IMR-90 (cell line): ENCODE results near the gene PLBD1. TPM values are rescaled to one million over a fixed set of nuclear protein-coding genes. Genes with fewer than 3 reads are reported as not detected.

Experiments
- ATAC-seq: fragments of 200-7000 bp; cut with Tn5 transposase; 2 replicates; pipeline ENCODE4 v1.9.1; 2020; ENCODE audit warnings: low read depth, mild to moderate bottlenecking, moderate library complexity
- BruUV-seq: library from RNA; stranded (reverse); fragments of 400-500 nt; replicated peaks from 2 replicates; lab custom pipeline; 2021; lab: Mats Ljungman, UMichigan
- CTCF ChIA-PET: fragments of 300-600 bp; formaldehyde crosslinking; extraction: SDS; loops from one replicate; lab custom pipeline; 2021; ENCODE audit warnings: antibody characterized with exemption; lab: Yijun Ruan, JAX
- POLR2A ChIA-PET: fragments of 300-600 bp; sonication (Branson Sonifier 250); formaldehyde crosslinking; loops from one replicate; lab custom pipeline; 2022; ENCODE audit warnings: antibody characterized with exemption; ENCODE audit not compliant: unreplicated experiment; lab: Charles Lee
- DNase-seq: peaks from one replicate; pipeline ENCODE4 v3.0.0; 2013
- H2AFZ ChIP-seq: replicated peaks from 2 replicates; pipeline ENCODE3; 2013; ENCODE audit warnings: low read length, mild to moderate bottlenecking; ENCODE audit not compliant: poor library complexity
- H2AK5ac ChIP-seq: 2 replicates; pipeline ENCODE4 v1.6.1; 2013; ENCODE audit warnings: low read depth, low read length, inconsistent platforms
- H2AK9ac ChIP-seq: replicated peaks from 2 replicates; pipeline ENCODE3; 2013; ENCODE audit warnings: mild to moderate bottlenecking, low read depth, low read length, moderate library complexity; ENCODE audit not compliant: poor library complexity
- H2BK120ac ChIP-seq: 2 replicates; pipeline ENCODE4 v1.6.1; 2013; ENCODE audit warnings: low read depth, low read length, inconsistent platforms
- H2BK15ac ChIP-seq: 3 replicates; pipeline ENCODE4 v1.6.1; 2013; ENCODE audit warnings: low read depth, low read length, inconsistent platforms
- H2BK20ac ChIP-seq: 2 replicates; pipeline ENCODE4 v1.6.1; 2013; ENCODE audit warnings: low read depth, mild to moderate bottlenecking, inconsistent platforms, low read length, moderate library complexity
- H2BK5ac ChIP-seq: 2 replicates; pipeline ENCODE4 v1.6.1; 2013; ENCODE audit warnings: mild to moderate bottlenecking, low read depth, low read length, inconsistent platforms; ENCODE audit not compliant: poor library complexity, severe bottlenecking
- H3K14ac ChIP-seq: replicated peaks from 2 replicates; pipeline ENCODE4 v1.6.1; 2013; ENCODE audit warnings: low read depth, low read length, inconsistent platforms
- H3K18ac ChIP-seq: 2 replicates; pipeline ENCODE4 v1.6.1; 2013; ENCODE audit warnings: low read depth, low read length, control low read depth
- H3K23ac ChIP-seq: 2 replicates; pipeline ENCODE4 v1.6.1; 2013; ENCODE audit warnings: low read depth, low read length, inconsistent platforms
- H3K27ac ChIP-seq: 2 replicates; pipeline ENCODE4 v1.5.1; 2013; ENCODE audit warnings: mild to moderate bottlenecking, control low read depth, low read length; ENCODE audit not compliant: insufficient read depth
- H3K27me3 ChIP-seq: 2 replicates; pipeline ENCODE4 v1.6.1; 2013; ENCODE audit warnings: low read length; ENCODE audit not compliant: control insufficient read depth, insufficient read depth
- H3K36me3 ChIP-seq: 2 replicates; pipeline ENCODE4 v1.6.1; 2013; ENCODE audit warnings: low read length, mixed read lengths; ENCODE audit not compliant: control insufficient read depth, insufficient read depth
- H3K4ac ChIP-seq: 2 replicates; pipeline ENCODE4 v1.6.1; 2013; ENCODE audit warnings: low read depth, low read length, inconsistent platforms
- H3K4me1 ChIP-seq: 2 replicates; pipeline ENCODE4 v1.6.1; 2013; ENCODE audit warnings: low read length, mixed read lengths; ENCODE audit not compliant: control insufficient read depth, insufficient read depth
- H3K4me2 ChIP-seq: 2 replicates; pipeline ENCODE4 v1.6.1; 2013; ENCODE audit warnings: low read depth, mild to moderate bottlenecking, control low read depth, low read length, moderate library complexity
- H3K4me3 ChIP-seq: 2 replicates; pipeline ENCODE4 v1.5.1; 2013; ENCODE audit warnings: low read depth, mild to moderate bottlenecking, control low read depth, low read length, moderate library complexity; ENCODE audit not compliant: insufficient read depth
- H3K56ac ChIP-seq: 2 replicates; pipeline ENCODE4 v1.6.1; 2013; ENCODE audit warnings: low read length, inconsistent platforms; ENCODE audit not compliant: insufficient read depth; ENCODE audit errors: extremely low read depth
- H3K79me1 ChIP-seq, 2 experiments: 2 replicates each; pipeline ENCODE4 v1.6.1; 2013; ENCODE audit warnings: low read length in 2 of 2, inconsistent platforms in 1 of 2, low read depth in 1 of 2
- H3K9ac ChIP-seq: 2 replicates; pipeline ENCODE4 v1.6.1; 2013; ENCODE audit warnings: low read depth, low read length, control low read depth
- H3K9me1 ChIP-seq: 2 replicates; pipeline ENCODE4 v1.6.1; 2013; ENCODE audit warnings: low read length, inconsistent platforms; ENCODE audit not compliant: insufficient read depth
- H3K9me3 ChIP-seq: 2 replicates; pipeline ENCODE4 v1.6.1; 2013; ENCODE audit warnings: low read length; ENCODE audit not compliant: control insufficient read depth, insufficient read depth
- H4K20me1 ChIP-seq: 2 replicates; pipeline ENCODE4 v1.6.1; 2013; ENCODE audit warnings: low read length, inconsistent platforms; ENCODE audit not compliant: insufficient read depth
- H4K5ac ChIP-seq: 2 replicates; pipeline ENCODE4 v1.6.1; 2013; ENCODE audit warnings: mild to moderate bottlenecking, low read depth, low read length, control low read depth
- H4K8ac ChIP-seq, 2 experiments: 2 replicates each; pipeline ENCODE4 v1.6.1; 2013; ENCODE audit warnings: low read depth in 2 of 2, low read length in 2 of 2, control low read depth in 1 of 2, inconsistent platforms in 1 of 2
- H4K91ac ChIP-seq: 2 replicates; pipeline ENCODE4 v1.6.1; 2013; ENCODE audit warnings: low read depth, low read length, inconsistent platforms; ENCODE audit not compliant: insufficient read depth
- BHLHE40 ChIP-seq: fragments of 150-350 bp; IDR thresholded peaks from 2 replicates; pipeline ENCODE4 v1.6.1; 2016; ENCODE audit warnings: mild to moderate bottlenecking, low read depth, low read length
- CEBPB ChIP-seq: IDR thresholded peaks from 2 replicates; pipeline ENCODE4 v1.6.1; 2012; ENCODE audit warnings: low read depth, low read length, improper control_type of control experiment
- CHD1 ChIP-seq: IDR thresholded peaks from 2 replicates; pipeline ENCODE4 v1.6.1; 2012; ENCODE audit warnings: low read depth, low read length, improper control_type of control experiment
- CTCF ChIP-seq: conservative IDR thresholded peaks from 2 replicates; pipeline ENCODE4 v1.5.1; 2012; ENCODE audit warnings: mild to moderate bottlenecking, low read depth, low read length, improper control_type of control experiment
- ELK1 ChIP-seq: fragments of 150-350 bp; IDR thresholded peaks from 2 replicates; pipeline ENCODE4 v1.6.1; 2016; ENCODE audit warnings: low read depth, mild to moderate bottlenecking, low read length, moderate library complexity, borderline replicate concordance
- FOS ChIP-seq: fragments of 150-350 bp; IDR thresholded peaks from 2 replicates; pipeline ENCODE4 v1.6.1; 2016; ENCODE audit warnings: low read depth, low read length
- MAFK ChIP-seq: IDR thresholded peaks from 2 replicates; pipeline ENCODE4 v1.6.1; 2012; ENCODE audit warnings: low read depth, low read length, improper control_type of control experiment
- MAZ ChIP-seq: IDR thresholded peaks from 2 replicates; pipeline ENCODE4 v1.6.1; 2012; ENCODE audit warnings: low read depth, mild to moderate bottlenecking, low read length, improper control_type of control experiment, moderate library complexity, borderline replicate concordance
- MXI1 ChIP-seq: IDR thresholded peaks from 2 replicates; pipeline ENCODE4 v1.6.1; 2012; ENCODE audit warnings: low read depth, mild to moderate bottlenecking, low read length, moderate library complexity, borderline replicate concordance
- NFE2L2 ChIP-seq: fragments of 150-350 bp; IDR thresholded peaks from 2 replicates; pipeline ENCODE4 v1.6.1; 2016; ENCODE audit warnings: low read depth, mild to moderate bottlenecking, low read length
- POLR2A ChIP-seq: IDR thresholded peaks from 2 replicates; pipeline ENCODE4 v1.6.1; 2012; ENCODE audit warnings: mild to moderate bottlenecking, low read depth, low read length
- RAD21 ChIP-seq: IDR thresholded peaks from 2 replicates; pipeline ENCODE4 v1.6.1; 2012; ENCODE audit warnings: low read length, improper control_type of control experiment
- RCOR1 ChIP-seq: IDR thresholded peaks from 2 replicates; pipeline ENCODE4 v1.6.1; 2012; ENCODE audit warnings: mild to moderate bottlenecking, low read length, improper control_type of control experiment; ENCODE audit not compliant: insufficient replicate concordance
- RFX5 ChIP-seq: IDR thresholded peaks from 2 replicates; pipeline ENCODE4 v1.8.0; 2012; ENCODE audit warnings: low read depth, mild to moderate bottlenecking, low read length, moderate library complexity
- SMC3 ChIP-seq: fragments of 150-350 bp; IDR thresholded peaks from 2 replicates; pipeline ENCODE4 v1.6.1; 2016; ENCODE audit warnings: low read depth, mild to moderate bottlenecking, antibody characterized with exemption, low read length, moderate library complexity
- USF2 ChIP-seq: fragments of 150-350 bp; IDR thresholded peaks from 2 replicates; pipeline ENCODE4 v1.6.1; 2017; ENCODE audit warnings: mild to moderate bottlenecking, antibody characterized with exemption, low read length, low read depth
- WGBS, 2 experiments: methylation state at CpG; one replicate each; pipeline versions ENCODE4 v1.1.5 to v1.1.7; 2013; ENCODE audit warnings: missing lambda C conversion rate in 2 of 2; ENCODE audit not compliant: insufficient read length in 1 of 2; ENCODE audit errors: extremely low coverage in 2 of 2; 5-methylcytosine and 5-hydroxymethylcytosine counted together
- dilution Hi-C: fragments of 300-500 bp; cut with HindIII; formaldehyde crosslinking; loops from one replicate; pipeline ENCODE4 v1.14.3; 2018; ENCODE audit warnings: low sequenced_read_pairs; ENCODE audit not compliant: unreplicated experiment
- in situ Hi-C: fragments of 300-500 bp; cut with MboI; formaldehyde crosslinking; loops from 3 replicates; pipeline ENCODE4 v1.14.3; 2019; ENCODE audit warnings: low sequenced_read_pairs, inconsistent platforms, mixed read lengths
- intact Hi-C: fragments of 100-400 bp; cut with micrococcal nuclease; formaldehyde crosslinking; loops from 2 replicates; pipeline ENCODE4 v1.10.0; 2022
- polyA plus RNA-seq, 3 experiments: library from polyadenylated mRNA; depleted of rRNA; stranded (reverse); fragments of >200 nt; gene quantifications; 2 replicates each; pipeline ENCODE4 v1.2.3, GENCODE V29; 2012; ENCODE audit warnings: low replicate concordance in 1 of 3
- total RNA-seq: library from RNA; depleted of rRNA; stranded (reverse); fragments of >200 nt; gene quantifications from 2 replicates; pipeline ENCODE4 v1.2.3, GENCODE V29; 2012

PLBD1 gene
- total and polyA plus RNA-seq, 2 of the 4 experiments (the other 2 are of a cell fraction) = under 0.01 TPM; not detected in 1

- no peak overlapping the region for H3K27ac ChIP-seq
- no peak overlapping the region for H3K23ac ChIP-seq
- no peaks in the 10 kb centered on the region for H3K9me1 ChIP-seq
- ChIA-PET CTCF (no interaction called here), POLR2A (no interaction called here)
- H2AFZ ChIP-seq = no peak overlapping the region
- no peak overlapping the region for H4K91ac ChIP-seq
- no peak overlapping the region for H3K4ac ChIP-seq
- H4K20me1 ChIP-seq = no peaks in the 10 kb centered on the region
- no peak overlapping the region for H4K8ac ChIP-seq
- no peak overlapping the region for H2AK9ac ChIP-seq
- H3K4me2 ChIP-seq = no peak overlapping the region
- H3K27me3 ChIP-seq = no peaks in the 10 kb centered on the region; the same call in 1 of the 2 replicates
- no peaks in the 10 kb centered on the region for H3K36me3 ChIP-seq
- H3K18ac ChIP-seq = no peak overlapping the region
- no peak overlapping the region for H3K9ac ChIP-seq
- dilution Hi-C loops (no loop called here), in situ Hi-C loops (no loop called here), intact Hi-C loops (no loop called here)
- H4K5ac ChIP-seq = no peak overlapping the region
- ATAC-seq (no peak), DNase-seq (no peak)
- H2BK120ac ChIP-seq = no peak overlapping the region
- H3K79me1 ChIP-seq = no peaks in the 10 kb centered on the region
- TF ChIP-seq RFX5 = no peak
- TF ChIP-seq CHD1 = no peak
- TF ChIP-seq SMC3 = no peak
- no peak for TF ChIP-seq POLR2A
- TF ChIP-seq ELK1 = no peak
- TF ChIP-seq CTCF = no peak
- no peak for TF ChIP-seq CEBPB
- no peak for TF ChIP-seq MXI1
- no peak for TF ChIP-seq RAD21
- TF ChIP-seq MAFK = no peak
- no peak for TF ChIP-seq NFE2L2
- TF ChIP-seq RCOR1 = no peak
- TF ChIP-seq BHLHE40 = no peak
- no peak for TF ChIP-seq MAZ
- TF ChIP-seq USF2 = no peak
- TF ChIP-seq FOS = no peak
- H2BK20ac ChIP-seq = no peak overlapping the region
- H2BK5ac ChIP-seq = no peak overlapping the region
- no peaks in the 10 kb centered on the region for H3K9me3 ChIP-seq
- no peak overlapping the region for H3K14ac ChIP-seq
- 69% methylated on average over 4 of the region's 9 CpGs; no CpG with 5 or more reads in 1 of the 2 experiments for WGBS, 2 experiments
- H3K4me3 ChIP-seq = no peak overlapping the region
- no TSS peak for BruUV-seq
- H2BK15ac ChIP-seq = no peak overlapping the region
- H2AK5ac ChIP-seq = no peak overlapping the region
- no peaks in the 10 kb centered on the region for H3K4me1 ChIP-seq
- H3K56ac ChIP-seq = no peak overlapping the region
These were observed 5.9 kb downstream of the PLBD1 start for GRCh38 chr12:14561677-14562238.
